ENCODE results near the gene RPTOR. TPM values are rescaled to one million over a fixed set of nuclear protein-coding genes. Genes with fewer than 3 reads are reported as not detected.

Gene RPTOR
- total and polyA plus RNA-seq, 2 donors (not counting 3 experiments of a cell fraction or from before 2014, with no cell fraction given), result 10.7 to 41.8 TPM

GRCh38 chr17:80976701-80977100, 432.1 kb downstream of the RPTOR start:
- Histone ChIP-seq H3K4me1 (ENCODE audit: control insufficient read depth, extremely low read depth, insufficient read depth, low read length) (no peaks in the 10 kb centered on the region), H3K4me3 (replicated peaks in 1 of 3; ENCODE audit: insufficient read depth in 1 of 3, low read depth in 1 of 3, low read length in 3 of 3) (no peak overlapping the region), H4K20me1 (replicated peaks; ENCODE audit: control insufficient read depth, extremely low read depth, insufficient read depth, low read length) (no peaks in the 10 kb centered on the region), H3K79me2 (ENCODE audit: control insufficient read depth, insufficient read depth, low read length) (no peaks in the 10 kb centered on the region), H2AFZ (ENCODE audit: low read depth, low read length) (no peak overlapping the region), H3K4me2 (ENCODE audit: insufficient read depth, low read length) (no peak overlapping the region), H3K27me3 (ENCODE audit: control insufficient read depth in 2 of 2, insufficient read depth in 2 of 2, low read length in 2 of 2) (no peaks in the 10 kb centered on the region), H3K9ac (replicated peaks; ENCODE audit: extremely low read depth, insufficient read depth, low read length) (no peak overlapping the region), H3K9me3 (replicated peaks; ENCODE audit: control insufficient read depth, insufficient read depth, low read length) (no peaks in the 10 kb centered on the region), H3K36me3 (ENCODE audit: control insufficient read depth in 2 of 2, extremely low read depth in 1 of 2, insufficient read depth in 2 of 2, low read length in 2 of 2) (no peaks in the 10 kb centered on the region), H3K9me1 (replicated peaks; ENCODE audit: control insufficient read depth, extremely low read depth, insufficient read depth, low read length) (no peaks in the 10 kb centered on the region), H3K27ac (ENCODE audit: insufficient read depth, low read depth, low read length) (no peak overlapping the region)
- BruUV-seq (replicated peaks), result no TSS peak
- dilution Hi-C loops (cut with MboI; ENCODE audit: extremely low pct_ligation_motif_present, low sequenced_read_pairs) (no loop called here), intact Hi-C loops (cut with micrococcal nuclease) (no loop called here)
- ChIA-PET CTCF (interaction anchor here (1.9 kb wide), 1 partner anchor 549 kb away, joined by 11 read pairs; no protein-coding TSS in a partner anchor), POLR2A (no interaction called here)
- TF ChIP-seq MAX (IDR thresholded peaks at IDR 0.05; ENCODE audit: insufficient read depth, insufficient read length) (no peak), POLR2A (IDR thresholded peaks at IDR 0.05; ENCODE audit: low read depth, low read length) (no peak), CTCF (IDR thresholded peaks at IDR 0.05; ENCODE audit: extremely low read depth in 1 of 2, insufficient read depth in 1 of 2, low read depth in 1 of 2, low read length in 2 of 2) (no peak), MYC (IDR thresholded peaks at IDR 0.05; ENCODE audit: low read depth, low read length) (no peak), JUN (IDR thresholded peaks at IDR 0.05; ENCODE audit: borderline replicate concordance, insufficient read depth, insufficient read length, low read depth) (no peak), EZH2 (IDR thresholded peaks at IDR 0.05; ENCODE audit: borderline replicate concordance, low read depth, low read length, severe bottlenecking) (no peak), FOS (IDR thresholded peaks at IDR 0.05; ENCODE audit: borderline replicate concordance, insufficient read depth, low read length) (no peak), GATA2 (IDR thresholded peaks at IDR 0.05; ENCODE audit: insufficient read depth, insufficient read length, low read depth, low read length) (no peak), POLR2AphosphoS5 (IDR thresholded peaks at IDR 0.05; ENCODE audit: insufficient read depth, low read depth, low read length) (no peak)
- FAIRE-seq (no peak), DNase-seq (ENCODE audit: low read depth, low spot score) (no peak)

All from endothelial cell of umbilical vein (primary cell).